AG09309 (cell line): ENCODE measurements around the gene MTA2.
"Not testable (repeated sequence)": the region's sequence is repeated elsewhere in the genome, so short reads cannot be mapped to it uniquely, and the experiment has no call there.

ENCODE experiments used
- DNase-seq: peaks from one replicate; pipeline ENCODE4 v3.0.0-alpha.2; 2010; ENCODE audit warnings: low read depth
- H3K4me3 ChIP-seq: 2 replicates; pipeline ENCODE4 v1.5.1; 2011; ENCODE audit warnings: mild to moderate bottlenecking, low read depth, low read length, moderate library complexity; ENCODE audit not compliant: control insufficient read depth
- TF ChIP-seq, protein P1 (sequence below): IDR thresholded peaks from 2 replicates; pipeline ENCODE4 v1.5.1; 2011; ENCODE audit warnings: mild to moderate bottlenecking, low read depth, low read length, inconsistent platforms; ENCODE audit not compliant: insufficient read depth, control insufficient read depth; ENCODE audit errors: missing control alignments

MTA2 gene

DNA sequence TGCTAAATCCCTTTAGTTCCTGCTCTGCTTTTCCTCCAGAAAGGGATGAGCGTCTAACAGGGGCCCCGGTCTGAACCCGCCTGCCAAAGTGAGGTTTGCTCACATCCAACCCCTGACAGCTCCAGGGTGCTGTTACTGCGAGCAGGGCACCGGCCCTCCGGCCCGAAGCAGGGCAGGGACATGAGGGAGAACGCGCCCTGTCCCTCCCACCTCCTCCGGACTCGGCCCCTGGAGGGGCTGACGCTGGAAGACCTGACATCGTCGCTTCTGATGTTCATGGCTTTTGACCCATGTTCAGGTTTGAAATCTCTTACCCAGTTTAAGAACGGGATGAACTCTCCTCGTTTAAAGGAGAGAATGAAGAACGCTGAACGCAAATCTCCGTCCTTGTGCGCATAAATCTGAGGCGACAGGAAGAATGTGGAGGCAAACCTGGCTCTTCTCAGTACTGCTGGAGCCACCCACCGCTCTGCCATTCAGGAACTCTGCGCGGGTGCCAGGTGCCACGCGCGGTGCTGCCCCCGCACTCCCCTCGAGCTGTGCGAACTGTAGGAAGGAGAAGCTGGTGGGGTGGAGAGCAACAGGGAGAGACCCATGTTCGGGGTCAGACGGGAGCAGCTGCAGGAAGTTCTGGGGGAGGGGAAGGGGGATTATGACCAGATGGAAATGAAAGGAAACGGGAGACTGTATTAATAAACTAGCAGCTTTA is 27.1 kb downstream of the MTA2 start:
- DNase-seq = no peak
- H3K4me3 ChIP-seq = peak overlapping the region; percentile 74
- TF ChIP-seq, protein P1, sequence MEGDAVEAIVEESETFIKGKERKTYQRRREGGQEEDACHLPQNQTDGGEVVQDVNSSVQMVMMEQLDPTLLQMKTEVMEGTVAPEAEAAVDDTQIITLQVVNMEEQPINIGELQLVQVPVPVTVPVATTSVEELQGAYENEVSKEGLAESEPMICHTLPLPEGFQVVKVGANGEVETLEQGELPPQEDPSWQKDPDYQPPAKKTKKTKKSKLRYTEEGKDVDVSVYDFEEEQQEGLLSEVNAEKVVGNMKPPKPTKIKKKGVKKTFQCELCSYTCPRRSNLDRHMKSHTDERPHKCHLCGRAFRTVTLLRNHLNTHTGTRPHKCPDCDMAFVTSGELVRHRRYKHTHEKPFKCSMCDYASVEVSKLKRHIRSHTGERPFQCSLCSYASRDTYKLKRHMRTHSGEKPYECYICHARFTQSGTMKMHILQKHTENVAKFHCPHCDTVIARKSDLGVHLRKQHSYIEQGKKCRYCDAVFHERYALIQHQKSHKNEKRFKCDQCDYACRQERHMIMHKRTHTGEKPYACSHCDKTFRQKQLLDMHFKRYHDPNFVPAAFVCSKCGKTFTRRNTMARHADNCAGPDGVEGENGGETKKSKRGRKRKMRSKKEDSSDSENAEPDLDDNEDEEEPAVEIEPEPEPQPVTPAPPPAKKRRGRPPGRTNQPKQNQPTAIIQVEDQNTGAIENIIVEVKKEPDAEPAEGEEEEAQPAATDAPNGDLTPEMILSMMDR = no peak

DNA sequence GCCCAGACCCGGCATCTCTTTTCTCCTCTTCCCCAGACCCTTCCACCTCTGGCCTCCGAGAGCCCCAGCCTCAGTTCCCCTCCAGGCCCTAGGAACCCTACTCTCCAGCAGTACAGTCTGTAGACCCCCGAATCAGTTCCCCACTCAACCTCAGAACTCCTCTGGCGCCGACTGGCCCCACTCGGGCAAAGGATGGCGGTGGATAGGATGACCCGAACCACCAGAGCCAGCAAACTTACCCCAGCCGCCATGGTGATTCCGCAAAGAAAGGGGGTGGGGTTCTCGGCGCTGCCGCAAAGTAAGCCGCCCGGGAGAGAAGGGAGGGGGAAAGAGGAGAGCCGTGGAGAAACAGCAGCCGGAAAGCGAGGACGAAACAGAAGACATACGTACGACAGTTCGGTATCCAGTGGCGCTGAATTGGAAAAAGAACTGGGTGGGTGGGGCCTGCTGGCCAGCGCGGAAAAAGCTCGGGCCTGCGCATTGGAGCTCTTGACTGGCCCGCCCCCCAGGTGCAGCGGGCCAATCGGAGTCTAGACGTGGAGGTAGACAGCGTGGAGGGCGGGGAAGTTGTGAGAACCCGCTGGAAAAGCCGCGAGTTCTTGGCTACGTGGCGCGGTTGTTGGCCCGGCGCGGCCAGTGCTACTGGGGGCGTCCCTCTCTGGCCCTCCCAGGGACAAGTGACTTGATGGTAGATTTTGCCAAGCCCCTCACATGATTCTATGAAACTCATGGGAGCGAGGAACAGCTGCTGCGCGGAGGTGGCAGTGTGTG is 27.9 kb downstream of the MTA2 start, which contains the start of gene EEF1G:
TSS of gene EEF1G (minus strand) at position 300 of the 771 bp plus-strand sequence. CDS start at position 251, 49 bp downstream.
- H3K4me3 ChIP-seq = peak within 1 kb of the TSS; percentile 92
- TF ChIP-seq, protein P1 = no peak
- peak; percentile 100 for DNase-seq

DNA sequence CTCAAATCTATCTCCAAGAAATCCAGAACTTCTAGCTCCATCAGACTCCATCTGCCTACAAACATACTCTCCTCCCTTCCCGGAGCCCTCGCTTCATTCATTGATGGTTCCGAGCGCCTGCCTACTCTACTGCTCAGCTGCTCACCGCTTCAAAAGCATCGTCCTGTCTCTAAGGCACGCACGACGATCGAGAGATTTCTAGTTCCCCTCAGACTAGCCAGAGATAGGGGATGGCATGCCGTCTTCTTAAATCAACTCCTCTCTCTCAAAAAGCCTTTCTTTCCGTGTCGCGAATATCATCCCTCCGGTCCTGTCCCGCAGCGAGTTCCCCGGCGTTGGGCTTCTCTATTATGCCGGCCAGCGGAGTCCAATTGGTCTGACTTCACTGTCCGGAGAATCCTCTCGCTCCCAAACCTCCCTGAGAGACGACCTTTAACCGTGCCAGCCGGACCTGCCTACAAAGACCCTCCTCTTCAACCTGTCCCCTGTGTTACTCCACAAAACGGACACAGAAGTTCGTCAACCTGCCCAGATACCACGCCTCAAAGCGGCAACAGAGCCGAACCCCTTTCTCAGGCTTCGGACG is 28.6 kb downstream of the MTA2 start:
- TF ChIP-seq, protein P1 = no peak
- peak overlapping the region; percentile 92 for H3K4me3 ChIP-seq
- DNase-seq = no peak

DNA sequence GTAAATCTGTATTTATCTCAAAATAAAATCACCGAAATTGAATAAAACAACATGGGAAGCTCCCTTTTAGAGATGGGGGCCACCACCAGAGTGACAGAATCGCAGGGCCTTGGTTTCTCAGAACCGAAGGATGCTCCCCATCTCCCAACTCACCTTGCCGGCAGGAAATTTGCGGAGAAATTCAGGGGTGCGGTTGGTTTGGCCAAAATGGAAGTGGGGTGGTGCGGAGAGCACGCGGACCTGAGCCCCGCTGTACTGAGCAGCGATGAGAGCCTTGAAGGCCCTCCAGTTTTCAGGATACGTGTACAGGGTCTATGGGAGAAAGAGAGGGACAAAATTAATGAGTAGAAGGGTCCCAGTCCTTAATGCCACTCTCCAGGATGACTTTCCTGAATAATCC is 29.2 kb downstream of the MTA2 start:
- TF ChIP-seq, protein P1 = no peak

DNA sequence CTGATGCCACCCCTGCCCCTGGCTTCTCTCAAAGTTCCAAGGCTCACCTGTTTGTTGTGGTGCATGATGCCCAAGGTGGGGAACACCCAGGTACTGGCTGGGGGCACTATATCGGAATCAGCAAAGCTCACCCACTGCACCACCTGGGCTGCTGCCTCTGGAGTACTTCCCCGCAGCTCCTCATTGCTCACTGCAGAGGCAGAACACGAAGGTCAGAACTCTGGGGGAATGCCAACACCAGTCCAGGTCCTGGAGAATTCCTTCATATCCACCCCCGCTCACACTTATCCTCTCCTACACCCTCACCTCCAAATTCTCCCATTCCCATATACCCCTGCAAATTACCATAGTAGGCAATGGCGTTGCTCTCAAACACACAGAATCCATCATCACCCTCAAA is 30.2 kb downstream of the MTA2 start:
- not testable (repeated sequence) for DNase-seq, H3K4me3 ChIP-seq

More for the DNA sequence above, 29.2 kb downstream of the MTA2 start:
- DNase-seq = no peak
- peak overlapping the region; percentile 92 for H3K4me3 ChIP-seq

DNA sequence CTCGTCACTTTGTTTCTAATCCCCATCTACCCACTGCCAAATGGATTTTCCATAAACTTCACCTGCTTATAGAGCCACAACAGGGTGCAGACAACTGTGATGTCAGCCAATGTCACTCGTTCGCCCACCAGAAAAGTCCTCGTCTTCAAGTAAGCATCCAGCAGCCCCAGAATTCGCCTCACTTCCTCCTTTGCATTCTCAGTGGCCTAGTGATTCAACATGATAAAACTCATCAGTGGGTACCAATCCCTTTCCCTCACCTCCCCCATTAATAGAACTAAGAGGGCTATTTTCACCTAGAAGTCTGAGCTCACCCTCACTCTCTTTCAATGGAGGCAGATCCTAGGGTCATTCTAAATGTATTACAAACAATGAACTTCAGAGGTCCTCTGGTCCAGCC is 30.8 kb downstream of the MTA2 start:
- not testable (repeated sequence) for H3K4me3 ChIP-seq, DNase-seq

DNA sequence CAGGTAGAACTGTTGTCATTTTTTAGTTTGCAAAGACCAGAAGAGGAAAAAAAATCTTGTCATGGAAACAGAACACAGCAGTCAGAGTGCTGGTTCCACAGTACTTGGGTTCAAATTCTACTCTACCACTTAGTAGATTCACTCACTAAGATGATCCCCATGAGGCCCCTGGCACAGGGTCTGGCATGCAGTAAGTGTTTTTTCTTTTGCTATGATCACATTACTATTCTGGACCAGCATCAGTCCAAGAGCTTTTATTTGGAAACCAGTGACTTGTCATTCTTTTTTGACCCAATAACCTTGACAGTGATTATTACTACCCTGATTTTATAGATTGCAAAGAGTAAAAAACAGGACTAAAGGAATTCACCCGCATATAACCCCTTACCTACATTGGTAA is 32.1 kb downstream of the MTA2 start:
- TF ChIP-seq, protein P1 = no peak
- DNase-seq = no peak
- no peak overlapping the region for H3K4me3 ChIP-seq
